HPDE6-E6E7 (cell line): ENCODE data around the gene ADTRP.
"Not testable (repeated sequence)": the region's sequence is repeated elsewhere in the genome, so short reads cannot be mapped to it uniquely, and the experiment has no call there.

Experiments used
- DNase-seq: peaks from one replicate; pipeline ENCODE4 v3.0.0; 2011; ENCODE audit warnings: missing footprints; ENCODE audit errors: extremely low spot score

ADTRP gene

DNA sequence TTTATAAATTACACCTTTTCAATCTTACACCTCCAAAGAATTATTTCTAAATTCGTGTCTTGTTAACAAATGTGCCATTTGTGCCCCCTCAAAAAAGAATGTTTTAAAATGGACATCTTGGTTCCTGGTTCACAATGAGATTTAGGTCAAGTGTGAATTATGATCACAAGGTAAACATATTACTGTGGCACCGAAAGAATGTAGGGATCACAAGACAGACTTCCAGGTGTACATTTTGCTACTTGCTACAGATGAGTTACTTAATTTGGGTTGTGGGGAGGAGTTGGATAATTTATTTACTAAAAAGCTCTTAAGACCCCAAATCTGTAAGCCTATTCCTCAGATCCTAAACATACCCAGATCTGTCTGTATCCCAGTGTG lies 25.0 kb upstream of the ADTRP start:
- DNase-seq = no peak

DNA sequence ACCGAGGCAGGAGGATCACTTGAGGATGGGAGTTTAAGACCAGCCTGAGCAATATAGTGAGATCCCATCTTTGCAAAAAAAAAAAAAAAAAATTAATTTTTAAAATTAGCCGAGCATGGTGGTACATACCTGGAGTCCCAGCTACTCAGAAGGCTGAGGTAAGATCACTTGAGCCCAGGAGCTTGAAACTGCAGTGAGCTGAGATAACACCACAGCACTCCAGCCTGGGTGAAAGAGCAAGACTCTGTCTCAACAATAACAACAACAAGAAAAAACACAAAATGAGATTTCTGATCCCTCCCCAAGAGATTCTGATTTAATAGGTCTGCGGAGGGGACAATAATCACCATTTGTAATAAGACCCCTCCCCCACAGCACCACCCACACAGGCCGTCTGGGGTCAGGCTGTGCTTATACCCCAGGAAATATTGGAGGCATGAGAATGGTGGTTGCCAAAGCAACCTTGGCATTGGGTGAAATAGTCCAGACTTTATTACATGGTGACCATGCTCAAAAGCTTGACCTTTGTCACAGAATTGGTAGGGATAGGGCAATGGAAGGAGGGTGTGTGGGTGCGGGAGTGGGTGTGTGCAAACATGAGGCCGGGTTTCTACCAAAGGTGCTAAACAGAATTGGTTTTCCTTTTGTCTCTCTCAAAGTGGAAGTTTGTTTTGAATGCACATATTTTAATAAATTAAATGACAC lies 24.4 kb upstream of the ADTRP start:
- DNase-seq = no peak

- DNase-seq = not testable (repeated sequence)
These were observed 21.9 kb upstream of the ADTRP start for GRCh38 chr6:11800531-11800930.

DNA sequence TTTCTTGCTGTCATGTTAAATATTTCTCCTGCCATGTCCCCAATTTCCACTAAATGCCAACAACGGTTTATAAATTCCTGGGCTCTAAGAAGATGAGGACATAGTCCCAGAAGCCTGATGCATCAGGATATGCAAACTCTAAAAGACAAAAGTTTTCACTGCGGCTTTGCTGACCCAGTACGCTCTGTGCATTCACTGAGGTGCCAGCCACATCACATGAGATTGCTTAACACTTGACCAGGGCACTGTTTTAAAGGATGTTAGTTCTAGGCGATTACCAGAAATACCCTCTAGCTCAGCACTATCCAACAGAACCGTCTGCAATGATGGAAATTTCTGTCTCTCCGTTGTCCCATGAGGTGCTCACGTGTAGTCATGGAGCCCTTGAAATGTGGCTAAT lies 19.9 kb upstream of the ADTRP start:
- no peak for DNase-seq

- no peak for DNase-seq
These were observed 19.5 kb upstream of the ADTRP start for GRCh38 chr6:11798096-11798495.

DNA sequence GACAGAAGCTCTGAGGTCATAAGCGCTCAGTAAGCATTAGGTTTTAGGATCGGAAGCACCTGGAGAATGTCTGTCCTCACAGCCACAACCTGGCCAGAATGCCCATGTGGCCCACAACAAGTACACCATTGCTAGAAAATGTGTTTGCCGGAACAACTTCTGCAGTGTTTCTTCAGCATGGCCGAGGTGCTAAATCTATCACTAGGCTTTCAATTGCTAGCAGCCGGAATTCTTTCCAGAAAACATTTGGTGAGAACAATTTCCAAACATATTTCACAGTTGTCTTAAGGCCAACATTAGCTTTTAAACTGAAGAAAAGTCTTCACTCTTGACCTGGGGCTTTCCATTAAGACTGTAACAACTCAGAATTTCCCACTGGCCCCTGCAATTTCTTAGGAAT lies 18.2 kb upstream of the ADTRP start:
- no peak for DNase-seq

GRCh38 chr6:11795403-11795802 lies 16.8 kb upstream of the ADTRP start:
- no peak for DNase-seq

DNA sequence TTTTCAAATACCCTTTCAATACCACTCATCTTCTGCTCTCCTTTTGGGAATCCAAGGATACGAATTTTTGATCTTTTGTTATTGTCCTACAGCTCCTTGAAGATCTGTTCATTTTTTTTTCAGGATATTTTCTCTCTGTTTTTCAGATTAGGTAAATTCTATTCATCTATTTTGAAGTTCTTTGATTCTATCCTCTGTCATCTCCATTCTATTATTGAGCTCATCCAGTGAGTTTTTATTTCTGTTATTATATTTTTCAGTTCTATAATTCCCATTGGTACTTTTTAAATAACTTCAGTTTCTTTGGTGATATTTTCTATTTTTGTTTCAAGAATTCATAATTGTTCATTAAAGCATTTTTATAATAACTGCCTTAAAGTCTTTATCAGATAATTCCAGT lies 14.7 kb upstream of the ADTRP start:
- no peak for DNase-seq

DNA sequence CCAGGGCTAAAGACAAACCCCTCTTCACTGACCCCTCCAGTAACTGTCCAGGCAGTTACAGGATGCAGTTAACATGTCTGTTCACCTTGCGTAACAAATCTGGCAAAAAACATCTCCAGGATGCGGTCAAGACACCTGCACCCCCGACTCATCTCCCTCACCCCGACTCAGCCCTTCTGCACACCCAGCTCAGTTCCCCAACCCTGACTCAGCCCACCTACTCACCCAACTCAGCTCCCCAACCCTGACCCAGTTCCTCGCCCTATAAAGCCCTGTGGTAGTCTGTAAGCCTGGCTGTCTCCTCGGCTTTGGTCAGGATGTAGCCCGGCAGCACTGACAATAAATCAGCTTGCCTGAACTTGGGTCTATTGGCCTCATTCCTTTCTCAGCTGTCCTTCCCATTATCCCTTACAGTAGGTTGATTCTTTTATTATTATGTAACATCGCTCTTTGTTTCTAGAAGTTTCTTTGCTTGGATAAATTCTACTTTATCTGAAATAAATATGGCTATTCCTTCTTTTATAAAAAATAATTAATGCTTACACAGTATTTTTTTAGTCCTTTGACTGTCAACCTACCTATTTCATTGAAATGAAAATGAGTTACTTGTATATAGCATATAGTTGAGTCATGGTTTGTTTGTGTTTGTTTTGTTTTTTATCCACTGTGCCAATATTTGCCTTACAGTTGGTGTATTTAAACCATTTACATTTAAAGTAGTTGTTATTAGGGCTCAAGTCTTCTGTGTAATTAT lies 12.9 kb upstream of the ADTRP start:
- no peak for DNase-seq

DNA sequence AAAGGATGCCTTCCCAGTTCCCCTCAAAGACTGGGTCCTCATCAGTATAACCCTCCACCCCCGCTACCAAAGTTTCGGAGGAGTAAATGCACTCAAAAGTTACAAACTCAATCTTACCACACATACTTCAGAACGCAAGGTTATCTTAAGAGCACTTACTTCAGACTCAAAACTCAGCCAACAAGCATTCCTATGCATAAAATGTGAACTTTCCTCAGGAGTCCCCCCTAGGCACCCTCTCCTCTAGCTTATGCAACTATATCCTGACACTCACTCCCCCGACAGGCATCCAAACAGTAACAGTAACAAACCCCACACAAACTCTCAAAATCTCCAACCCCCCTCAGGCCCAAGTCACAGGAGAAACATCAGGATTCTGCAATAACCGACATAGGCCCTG lies 11.1 kb upstream of the ADTRP start:
- DNase-seq = no peak

- DNase-seq = no peak
These were observed 9.4 kb upstream of the ADTRP start for GRCh38 chr6:11788043-11788442.

DNA sequence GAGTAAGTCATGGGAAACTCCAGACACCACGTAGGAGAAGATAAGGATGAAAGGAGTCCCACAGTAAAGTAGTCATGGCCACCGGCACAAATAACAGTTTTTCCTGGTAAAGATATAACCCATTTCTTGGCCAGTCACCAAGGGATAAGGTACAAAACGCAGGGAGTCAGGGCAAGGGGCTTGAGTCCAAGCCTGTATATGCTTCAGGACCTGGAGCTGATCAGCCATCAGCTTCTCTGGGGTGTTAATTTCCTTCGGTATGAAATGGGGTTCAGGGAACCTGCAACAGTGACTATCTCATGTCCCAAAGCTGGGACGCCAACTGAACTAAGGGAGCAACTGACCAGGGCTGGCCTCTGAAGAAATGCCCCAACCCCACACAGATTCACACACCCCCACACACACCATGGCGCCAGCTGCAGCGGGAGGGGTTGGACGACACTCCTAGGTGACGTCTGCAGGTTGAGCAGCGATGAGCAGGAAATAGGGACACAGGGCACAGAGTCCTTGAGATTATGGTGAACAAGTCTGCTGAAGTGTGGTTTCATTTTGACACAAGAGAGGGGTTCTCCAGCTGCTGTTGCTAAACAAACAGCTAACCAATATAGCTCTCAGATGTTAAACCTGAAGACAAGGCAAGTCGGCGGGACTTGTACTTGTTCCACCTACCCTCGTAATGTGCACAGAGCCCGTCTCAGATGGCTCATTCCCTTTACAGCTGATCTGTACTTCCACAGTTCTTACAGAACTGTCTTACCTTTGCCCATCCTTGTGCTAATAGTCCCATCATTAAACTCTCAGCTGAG lies 7.4 kb upstream of the ADTRP start:
- DNase-seq = no peak

GRCh38 chr6:11785415-11785773 lies 6.8 kb upstream of the ADTRP start:
- no peak for DNase-seq

DNA sequence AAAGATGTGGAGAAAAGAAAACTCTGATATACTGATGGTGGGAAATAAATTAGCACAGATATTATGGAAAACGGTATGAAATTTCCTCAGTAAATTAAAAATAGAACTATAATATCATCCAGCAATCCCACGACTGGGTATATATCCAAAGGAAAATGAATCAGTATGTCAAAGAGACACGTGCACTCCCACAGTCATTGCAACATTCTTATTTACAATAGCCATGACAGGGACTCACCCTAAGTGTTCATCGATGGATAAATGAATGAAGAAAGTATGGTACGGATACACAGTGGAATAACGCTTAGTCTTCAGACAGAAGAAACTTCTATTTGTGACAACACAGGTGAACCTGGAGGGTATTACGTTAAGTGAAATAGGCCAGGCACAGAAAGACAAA lies 5.7 kb upstream of the ADTRP start:
- DNase-seq = no peak

- DNase-seq = no peak
These were observed 5.0 kb upstream of the ADTRP start for GRCh38 chr6:11783524-11784064.

GRCh38 chr6:11782524-11782923 lies 3.9 kb upstream of the ADTRP start:
- DNase-seq = no peak

GRCh38 chr6:11780097-11780428 lies 1.5 kb upstream of the ADTRP start:
- no peak for DNase-seq

DNA sequence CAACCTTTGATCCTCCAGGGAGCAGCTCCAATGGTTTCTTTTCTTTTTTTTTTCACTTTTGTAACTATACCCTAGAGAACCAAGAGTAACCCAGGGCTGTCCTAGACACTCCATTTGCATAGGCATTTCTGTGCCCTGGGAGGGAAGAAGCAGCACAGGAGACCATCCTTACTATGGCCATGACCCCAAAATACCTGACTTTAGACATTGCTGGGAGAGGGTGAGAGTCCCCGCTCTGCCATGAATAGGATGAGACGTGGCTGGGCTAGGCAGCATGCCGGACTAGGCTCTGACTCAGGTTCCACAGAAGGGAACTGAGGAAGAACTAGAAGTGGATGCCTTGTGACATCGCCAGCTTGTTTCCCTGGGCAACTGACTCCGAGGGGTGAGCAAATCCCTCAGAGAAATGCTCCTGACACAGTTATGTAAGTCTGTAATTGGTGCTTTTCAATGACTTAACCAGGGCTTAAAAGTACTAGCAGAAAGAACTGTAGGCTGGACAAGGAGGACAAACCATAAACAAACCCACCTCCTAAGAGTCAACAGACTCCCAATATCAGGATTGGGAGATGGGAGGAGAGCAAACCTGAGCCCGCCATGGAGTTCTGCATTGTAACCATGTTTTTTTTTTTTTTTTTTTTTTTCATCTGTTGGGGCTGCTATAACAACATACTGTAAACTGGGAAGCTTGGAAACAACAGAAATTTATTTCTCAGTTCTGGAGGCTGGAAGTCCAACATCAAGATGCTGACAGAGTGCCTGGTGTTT lies 910 bp upstream of the ADTRP start:
- DNase-seq = no peak

GRCh38 chr6:11778036-11778435 lies 567 bp downstream of the ADTRP start:
- DNase-seq = no peak

- DNase-seq = no peak
These were observed 2.7 kb downstream of the ADTRP start for GRCh38 chr6:11775791-11776409.

- no peak for DNase-seq
These were observed 4.2 kb downstream of the ADTRP start for GRCh38 chr6:11774426-11774825.
